Liver (tissue), 9 donors: ENCODE results near the gene PRODH. TPM values are rescaled to one million over a fixed set of nuclear protein-coding genes. Genes with fewer than 3 reads are reported as not detected.

Experiments used
- DNase-seq: peaks from one replicate; pipeline ENCODE4 v3.0.0-alpha.2; 2017; ENCODE audit warnings: low spot score
- H3K27ac ChIP-seq, 2 donors: one replicate each; pipeline ENCODE4 v1.7.0; 2013; ENCODE audit warnings: inconsistent platforms in 2 of 2, low read length in 2 of 2, control low read depth in 1 of 2, low read depth in 1 of 2, mild to moderate bottlenecking in 1 of 2
- H3K27me3 ChIP-seq, 4 donors: one replicate each; pipeline versions ENCODE4 v1.6.1 to v1.7.0; 2013; ENCODE audit warnings: low read length in 3 of 4, inconsistent platforms in 1 of 4, mild to moderate bottlenecking in 1 of 4, moderate library complexity in 1 of 4; ENCODE audit not compliant: control insufficient read depth in 4 of 4, insufficient read depth in 4 of 4
- H3K36me3 ChIP-seq, 4 donors: one replicate each; pipeline versions ENCODE4 v1.6.1 to v1.7.0; 2013; ENCODE audit warnings: low read length in 3 of 4, mild to moderate bottlenecking in 3 of 4, low read depth in 1 of 4, moderate library complexity in 1 of 4; ENCODE audit not compliant: control insufficient read depth in 4 of 4, insufficient read depth in 3 of 4
- H3K4me1 ChIP-seq, 4 donors: one replicate each; pipeline versions ENCODE4 v1.6.1 to v1.7.0; 2013; ENCODE audit warnings: low read length in 3 of 4, mild to moderate bottlenecking in 3 of 4, moderate library complexity in 1 of 4; ENCODE audit not compliant: control insufficient read depth in 4 of 4, insufficient read depth in 4 of 4
- H3K4me3 ChIP-seq, 3 donors: one replicate each; pipeline versions ENCODE4 v1.6.1 to v1.7.0; 2013; ENCODE audit warnings: low read length in 3 of 3, control low read depth in 1 of 3, low read depth in 1 of 3, mild to moderate bottlenecking in 1 of 3
- H3K9ac ChIP-seq, 2 donors: one replicate each; pipeline ENCODE4 v1.7.0; 2013; ENCODE audit warnings: low read length in 2 of 2, mild to moderate bottlenecking in 2 of 2, moderate library complexity in 2 of 2, control low read depth in 1 of 2, low read depth in 1 of 2
- H3K9me3 ChIP-seq, 4 donors: one replicate each; pipeline versions ENCODE4 v1.6.1 to v1.7.0; 2013; ENCODE audit warnings: low read length in 3 of 4; ENCODE audit not compliant: control insufficient read depth in 4 of 4
- EGR1 ChIP-seq, 2 donors: IDR thresholded peaks; 2 replicates each; pipeline ENCODE4 v1.6.1; 2016 to 2018; ENCODE audit warnings: antibody characterized with exemption in 2 of 2, low read depth in 2 of 2
- FOXA1 ChIP-seq: IDR thresholded peaks from 2 replicates; pipeline ENCODE4 v1.6.1; 2016; ENCODE audit warnings: antibody characterized with exemption
- FOXA2 ChIP-seq: IDR thresholded peaks from 2 replicates; pipeline ENCODE4 v1.6.1; 2016; ENCODE audit warnings: antibody characterized with exemption
- GABPA ChIP-seq, 2 donors: IDR thresholded peaks in 1 of 2; conservative IDR thresholded peaks in 1 of 2; 2 replicates each; pipeline ENCODE4 v1.6.1; 2016; ENCODE audit warnings: antibody characterized with exemption in 2 of 2, mild to moderate bottlenecking in 1 of 2, moderate library complexity in 1 of 2
- HNF4A ChIP-seq, 2 donors: conservative IDR thresholded peaks; 2 replicates each; pipeline ENCODE4 v1.6.1; 2016; ENCODE audit warnings: antibody characterized with exemption in 2 of 2, mild to moderate bottlenecking in 2 of 2
- HNF4G ChIP-seq: IDR thresholded peaks from 2 replicates; pipeline ENCODE4 v1.6.1; 2016; ENCODE audit warnings: antibody characterized with exemption
- JUND ChIP-seq, 2 donors: IDR thresholded peaks; 2 replicates each; pipeline ENCODE4 v1.6.1; 2016; ENCODE audit warnings: antibody characterized with exemption in 2 of 2
- NR2F2 ChIP-seq: IDR thresholded peaks from 2 replicates; pipeline ENCODE4 v1.6.1; 2016; ENCODE audit warnings: antibody characterized with exemption
- RAD21 ChIP-seq, 2 donors: IDR thresholded peaks; 2 replicates each; pipeline ENCODE4 v1.6.1; 2016; ENCODE audit warnings: antibody characterized with exemption in 2 of 2, mild to moderate bottlenecking in 2 of 2
- RXRA ChIP-seq, 2 donors: IDR thresholded peaks; 2 replicates each; pipeline ENCODE4 v1.6.1; 2017 to 2018; ENCODE audit warnings: antibody characterized with exemption in 2 of 2, mild to moderate bottlenecking in 1 of 2
- TAF1 ChIP-seq: conservative IDR thresholded peaks from 2 replicates; pipeline ENCODE4 v1.6.1; 2016; ENCODE audit warnings: antibody characterized with exemption, mild to moderate bottlenecking
- YY1 ChIP-seq: IDR thresholded peaks from 2 replicates; pipeline ENCODE4 v1.6.1; 2016; ENCODE audit warnings: antibody characterized with exemption, mild to moderate bottlenecking
- WGBS: extraction: QIAGEN DNeasy Blood & Tissue Kit; methylation state at CpG from one replicate; pipeline ENCODE4 v1.1.7; 2013; 5-methylcytosine and 5-hydroxymethylcytosine counted together
- polyA plus RNA-seq, 2 donors: library from polyadenylated mRNA; stranded (reverse) in 1 of 2; unstranded in 1 of 2; fragments of 200-250 nt in 1 of 2; fragments of >200 nt in 1 of 2; fragmentation: Nextera tagmentation in 1 of 2; extraction: Ambion mirVana in 1 of 2; gene quantifications; one replicate each; pipeline versions ENCODE4 v1.2.1 to v1.2.3, GENCODE V29; 2013 to 2015
- total RNA-seq, 2 donors: library from RNA; depleted of rRNA; stranded (reverse); fragments of >200 nt; gene quantifications; one replicate each; pipeline ENCODE4 v1.2.3, GENCODE V29; 2014
- TF ChIP-seq, protein P1 (sequence below): fragments of 150-350 bp; IDR thresholded peaks from 2 replicates; pipeline ENCODE4 v1.5.1; 2017; ENCODE audit warnings: improper control_type of control experiment, low read depth, low read length; ENCODE audit not compliant: missing input control
- TF ChIP-seq, protein P2 (sequence below): IDR thresholded peaks from 2 replicates; pipeline ENCODE4 v1.6.1; 2016; ENCODE audit warnings: antibody characterized with exemption
- TF ChIP-seq, protein P3 (sequence below): IDR thresholded peaks from 2 replicates; pipeline ENCODE4 v1.6.1; 2016; ENCODE audit warnings: antibody characterized with exemption, mild to moderate bottlenecking
- TF ChIP-seq, protein P4 (sequence below): IDR thresholded peaks from 2 replicates; pipeline ENCODE4 v1.6.1; 2016; ENCODE audit warnings: antibody characterized with exemption
- TF ChIP-seq, protein P5 (sequence below): IDR thresholded peaks from 2 replicates; pipeline ENCODE4 v1.6.1; 2016; ENCODE audit warnings: antibody characterized with exemption
- donor health status: healthy.
- donor health status: healthy.
- donor health status: healthy.
- donor health status: healthy.
- donor health status: healthy.

The PRODH gene
- total and polyA plus RNA-seq, 4 donors, result 1.2 to 4.1 (median 1.6) TPM; not detected in 1

DNA sequence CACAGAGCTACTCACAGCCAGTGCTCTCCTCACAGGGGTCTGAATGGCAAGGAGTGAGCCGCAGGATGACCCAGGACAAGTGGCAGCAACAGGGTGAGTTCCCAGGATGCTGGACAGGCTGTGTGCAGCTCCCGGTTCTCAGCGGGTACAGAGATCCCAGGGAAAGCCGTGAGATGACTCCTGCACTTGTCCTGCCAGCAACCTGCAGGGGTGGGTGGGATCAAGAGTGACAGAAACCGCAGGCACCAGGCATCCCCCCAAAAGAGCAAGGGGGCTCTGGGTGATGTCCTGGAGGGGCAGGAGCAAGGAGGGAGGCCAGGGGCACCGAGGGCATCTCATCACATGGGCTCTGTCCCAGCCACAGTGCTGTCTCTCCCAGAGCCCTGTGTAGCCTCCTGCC, 15.9 kb upstream of the PRODH start (continued):
- TF ChIP-seq, protein P1, sequence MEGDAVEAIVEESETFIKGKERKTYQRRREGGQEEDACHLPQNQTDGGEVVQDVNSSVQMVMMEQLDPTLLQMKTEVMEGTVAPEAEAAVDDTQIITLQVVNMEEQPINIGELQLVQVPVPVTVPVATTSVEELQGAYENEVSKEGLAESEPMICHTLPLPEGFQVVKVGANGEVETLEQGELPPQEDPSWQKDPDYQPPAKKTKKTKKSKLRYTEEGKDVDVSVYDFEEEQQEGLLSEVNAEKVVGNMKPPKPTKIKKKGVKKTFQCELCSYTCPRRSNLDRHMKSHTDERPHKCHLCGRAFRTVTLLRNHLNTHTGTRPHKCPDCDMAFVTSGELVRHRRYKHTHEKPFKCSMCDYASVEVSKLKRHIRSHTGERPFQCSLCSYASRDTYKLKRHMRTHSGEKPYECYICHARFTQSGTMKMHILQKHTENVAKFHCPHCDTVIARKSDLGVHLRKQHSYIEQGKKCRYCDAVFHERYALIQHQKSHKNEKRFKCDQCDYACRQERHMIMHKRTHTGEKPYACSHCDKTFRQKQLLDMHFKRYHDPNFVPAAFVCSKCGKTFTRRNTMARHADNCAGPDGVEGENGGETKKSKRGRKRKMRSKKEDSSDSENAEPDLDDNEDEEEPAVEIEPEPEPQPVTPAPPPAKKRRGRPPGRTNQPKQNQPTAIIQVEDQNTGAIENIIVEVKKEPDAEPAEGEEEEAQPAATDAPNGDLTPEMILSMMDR, result no peak
- TF ChIP-seq YY1 (no peak), JUND (IDR thresholded peaks at IDR 0.05) (no peak), EGR1 (IDR thresholded peaks at IDR 0.05; ENCODE audit: low read depth in 2 of 2) (no peak), NR2F2 (no peak), RXRA (IDR thresholded peaks at IDR 0.05) (no peak), FOXA2 (no peak)

DNA sequence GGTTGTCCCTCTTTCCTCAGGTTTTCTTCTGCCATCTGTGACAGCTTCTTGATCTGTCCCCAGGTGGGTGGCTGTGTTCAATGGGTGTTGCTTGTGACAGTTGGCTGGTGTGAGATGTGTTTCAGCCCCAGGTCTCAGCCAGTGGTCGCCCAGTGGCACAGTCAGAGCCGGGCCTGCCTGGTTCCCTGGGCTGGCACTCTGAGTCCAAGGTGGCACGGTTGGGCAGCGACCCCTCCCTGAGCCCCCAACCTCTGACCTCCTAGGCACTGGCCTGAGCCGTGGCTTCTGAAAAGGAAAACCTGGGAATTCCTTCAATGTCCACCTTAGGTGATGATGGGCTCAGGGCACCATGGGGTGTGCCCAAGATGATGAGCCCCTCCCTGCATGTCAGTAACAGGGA, 14.0 kb upstream of the PRODH start:
- no peak for DNase-seq
- Histone ChIP-seq H3K36me3 (no peaks in the 10 kb centered on the region), H3K27ac (no peak overlapping the region), H3K27me3 (no peaks in the 10 kb centered on the region), H3K9ac (no peak overlapping the region), H3K9me3 (no peaks in the 10 kb centered on the region), H3K4me1 (peaks cover 2 to 18% (median 10%) of the 10 kb centered on the region in 4 donors), H3K4me3 (no peak overlapping the region)
- 87% methylated on average over 5 of the region's 5 CpGs for WGBS
- TF ChIP-seq GABPA (IDR thresholded peaks at IDR 0.05 in 1 of 2, conservative IDR thresholded peaks at IDR 0.05 in 1 of 2), result no peak
- TF ChIP-seq RAD21 (IDR thresholded peaks at IDR 0.05), result no peak
- TF ChIP-seq, protein P2, sequence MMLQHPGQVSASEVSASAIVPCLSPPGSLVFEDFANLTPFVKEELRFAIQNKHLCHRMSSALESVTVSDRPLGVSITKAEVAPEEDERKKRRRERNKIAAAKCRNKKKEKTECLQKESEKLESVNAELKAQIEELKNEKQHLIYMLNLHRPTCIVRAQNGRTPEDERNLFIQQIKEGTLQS, result no peak
- TF ChIP-seq, protein P3, sequence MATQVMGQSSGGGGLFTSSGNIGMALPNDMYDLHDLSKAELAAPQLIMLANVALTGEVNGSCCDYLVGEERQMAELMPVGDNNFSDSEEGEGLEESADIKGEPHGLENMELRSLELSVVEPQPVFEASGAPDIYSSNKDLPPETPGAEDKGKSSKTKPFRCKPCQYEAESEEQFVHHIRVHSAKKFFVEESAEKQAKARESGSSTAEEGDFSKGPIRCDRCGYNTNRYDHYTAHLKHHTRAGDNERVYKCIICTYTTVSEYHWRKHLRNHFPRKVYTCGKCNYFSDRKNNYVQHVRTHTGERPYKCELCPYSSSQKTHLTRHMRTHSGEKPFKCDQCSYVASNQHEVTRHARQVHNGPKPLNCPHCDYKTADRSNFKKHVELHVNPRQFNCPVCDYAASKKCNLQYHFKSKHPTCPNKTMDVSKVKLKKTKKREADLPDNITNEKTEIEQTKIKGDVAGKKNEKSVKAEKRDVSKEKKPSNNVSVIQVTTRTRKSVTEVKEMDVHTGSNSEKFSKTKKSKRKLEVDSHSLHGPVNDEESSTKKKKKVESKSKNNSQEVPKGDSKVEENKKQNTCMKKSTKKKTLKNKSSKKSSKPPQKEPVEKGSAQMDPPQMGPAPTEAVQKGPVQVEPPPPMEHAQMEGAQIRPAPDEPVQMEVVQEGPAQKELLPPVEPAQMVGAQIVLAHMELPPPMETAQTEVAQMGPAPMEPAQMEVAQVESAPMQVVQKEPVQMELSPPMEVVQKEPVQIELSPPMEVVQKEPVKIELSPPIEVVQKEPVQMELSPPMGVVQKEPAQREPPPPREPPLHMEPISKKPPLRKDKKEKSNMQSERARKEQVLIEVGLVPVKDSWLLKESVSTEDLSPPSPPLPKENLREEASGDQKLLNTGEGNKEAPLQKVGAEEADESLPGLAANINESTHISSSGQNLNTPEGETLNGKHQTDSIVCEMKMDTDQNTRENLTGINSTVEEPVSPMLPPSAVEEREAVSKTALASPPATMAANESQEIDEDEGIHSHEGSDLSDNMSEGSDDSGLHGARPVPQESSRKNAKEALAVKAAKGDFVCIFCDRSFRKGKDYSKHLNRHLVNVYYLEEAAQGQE, result no peak
- TF ChIP-seq HNF4A (conservative IDR thresholded peaks at IDR 0.05), result no peak
- TF ChIP-seq, protein P4, sequence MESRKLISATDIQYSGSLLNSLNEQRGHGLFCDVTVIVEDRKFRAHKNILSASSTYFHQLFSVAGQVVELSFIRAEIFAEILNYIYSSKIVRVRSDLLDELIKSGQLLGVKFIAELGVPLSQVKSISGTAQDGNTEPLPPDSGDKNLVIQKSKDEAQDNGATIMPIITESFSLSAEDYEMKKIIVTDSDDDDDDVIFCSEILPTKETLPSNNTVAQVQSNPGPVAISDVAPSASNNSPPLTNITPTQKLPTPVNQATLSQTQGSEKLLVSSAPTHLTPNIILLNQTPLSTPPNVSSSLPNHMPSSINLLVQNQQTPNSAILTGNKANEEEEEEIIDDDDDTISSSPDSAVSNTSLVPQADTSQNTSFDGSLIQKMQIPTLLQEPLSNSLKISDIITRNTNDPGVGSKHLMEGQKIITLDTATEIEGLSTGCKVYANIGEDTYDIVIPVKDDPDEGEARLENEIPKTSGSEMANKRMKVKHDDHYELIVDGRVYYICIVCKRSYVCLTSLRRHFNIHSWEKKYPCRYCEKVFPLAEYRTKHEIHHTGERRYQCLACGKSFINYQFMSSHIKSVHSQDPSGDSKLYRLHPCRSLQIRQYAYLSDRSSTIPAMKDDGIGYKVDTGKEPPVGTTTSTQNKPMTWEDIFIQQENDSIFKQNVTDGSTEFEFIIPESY, result no peak
- TF ChIP-seq NR2F2, result no peak
- TF ChIP-seq, protein P5, sequence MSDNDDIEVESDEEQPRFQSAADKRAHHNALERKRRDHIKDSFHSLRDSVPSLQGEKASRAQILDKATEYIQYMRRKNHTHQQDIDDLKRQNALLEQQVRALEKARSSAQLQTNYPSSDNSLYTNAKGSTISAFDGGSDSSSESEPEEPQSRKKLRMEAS, result no peak
- TF ChIP-seq EGR1 (IDR thresholded peaks at IDR 0.05; ENCODE audit: low read depth in 2 of 2), result no peak
- TF ChIP-seq TAF1, result no peak
- no peak for TF ChIP-seq HNF4G
- no peak for TF ChIP-seq FOXA1
- no peak for TF ChIP-seq JUND (IDR thresholded peaks at IDR 0.05)
- no peak for TF ChIP-seq YY1
